HCT116 (cell line): ENCODE results near the gene OBP2B.

Experiments used
- CBX3 ChIP-seq: IDR thresholded peaks from 2 replicates; pipeline ENCODE4 v1.6.1; 2012; ENCODE audit warnings: low read depth
- CEBPB ChIP-seq: IDR thresholded peaks from 2 replicates; pipeline ENCODE4 v1.6.1; 2012; ENCODE audit warnings: low read depth
- EGR1 ChIP-seq: IDR thresholded peaks from 2 replicates; pipeline ENCODE4 v1.6.1; 2012; ENCODE audit warnings: low read depth
- ELF1 ChIP-seq: IDR thresholded peaks from 2 replicates; pipeline ENCODE4 v1.6.1; 2012; ENCODE audit warnings: low read depth, borderline replicate concordance
- EZH2 ChIP-seq: fragments of 200-600 bp; sonication (generic); IDR thresholded peaks from 2 replicates; pipeline ENCODE4 v1.6.1; 2017; ENCODE audit warnings: antibody characterized with exemption, mixed run types
- POLR2A ChIP-seq: IDR thresholded peaks from 2 replicates; pipeline ENCODE4 v1.7.0; 2011; ENCODE audit warnings: borderline replicate concordance; ENCODE audit not compliant: insufficient read depth, insufficient read length; ENCODE audit errors: extremely low read depth
- POLR2AphosphoS5 ChIP-seq: IDR thresholded peaks from 2 replicates; pipeline ENCODE4 v1.6.1; 2011; ENCODE audit warnings: mild to moderate bottlenecking, low read depth, low read length, moderate library complexity
- RAD21 ChIP-seq: IDR thresholded peaks from 2 replicates; pipeline ENCODE4 v1.6.1; 2012; ENCODE audit warnings: low read depth, mild to moderate bottlenecking
- TF ChIP-seq, protein P1 (sequence below), 3 experiments: fragments of 200-600 bp in 1 of 3; sonication (generic) in 1 of 3; IDR thresholded peaks in 2 of 3; conservative IDR thresholded peaks in 1 of 3; 2 replicates each; pipeline ENCODE4 v1.5.1; 2012 to 2017; ENCODE audit warnings: low read depth in 2 of 3, low read length in 2 of 3, antibody characterized with exemption in 1 of 3, borderline replicate concordance in 1 of 3, control low read depth in 1 of 3, mild to moderate bottlenecking in 1 of 3, mixed read lengths in 1 of 3, mixed run types in 1 of 3, moderate library complexity in 1 of 3; ENCODE audit not compliant: insufficient read depth in 1 of 3
- TF ChIP-seq, protein P2 (sequence below): IDR thresholded peaks from 2 replicates; pipeline ENCODE4 v1.6.1; 2012
- TF ChIP-seq, protein P3 (sequence below): IDR thresholded peaks from 2 replicates; pipeline ENCODE4 v1.6.1; 2012

DNA sequence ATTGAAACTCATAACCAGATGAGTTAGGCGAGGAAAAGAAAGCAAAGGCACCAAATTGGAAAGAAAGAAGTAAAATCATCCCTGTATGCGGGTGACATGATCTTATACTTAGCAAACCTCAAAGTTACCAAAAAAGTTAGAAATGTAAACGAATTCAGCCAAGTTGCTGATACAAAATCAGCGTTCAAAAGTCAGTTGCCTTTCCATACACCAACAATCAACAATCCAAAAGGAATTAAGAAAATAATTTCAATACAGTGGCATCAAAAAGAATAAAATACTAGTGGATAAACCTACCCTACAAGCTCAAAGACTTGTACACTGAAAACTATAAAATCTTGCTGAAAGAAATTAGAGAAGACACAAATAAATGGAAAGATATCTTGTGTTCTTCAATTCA lies 14.5 kb downstream of the OBP2B start:
- TF ChIP-seq, protein P1, sequence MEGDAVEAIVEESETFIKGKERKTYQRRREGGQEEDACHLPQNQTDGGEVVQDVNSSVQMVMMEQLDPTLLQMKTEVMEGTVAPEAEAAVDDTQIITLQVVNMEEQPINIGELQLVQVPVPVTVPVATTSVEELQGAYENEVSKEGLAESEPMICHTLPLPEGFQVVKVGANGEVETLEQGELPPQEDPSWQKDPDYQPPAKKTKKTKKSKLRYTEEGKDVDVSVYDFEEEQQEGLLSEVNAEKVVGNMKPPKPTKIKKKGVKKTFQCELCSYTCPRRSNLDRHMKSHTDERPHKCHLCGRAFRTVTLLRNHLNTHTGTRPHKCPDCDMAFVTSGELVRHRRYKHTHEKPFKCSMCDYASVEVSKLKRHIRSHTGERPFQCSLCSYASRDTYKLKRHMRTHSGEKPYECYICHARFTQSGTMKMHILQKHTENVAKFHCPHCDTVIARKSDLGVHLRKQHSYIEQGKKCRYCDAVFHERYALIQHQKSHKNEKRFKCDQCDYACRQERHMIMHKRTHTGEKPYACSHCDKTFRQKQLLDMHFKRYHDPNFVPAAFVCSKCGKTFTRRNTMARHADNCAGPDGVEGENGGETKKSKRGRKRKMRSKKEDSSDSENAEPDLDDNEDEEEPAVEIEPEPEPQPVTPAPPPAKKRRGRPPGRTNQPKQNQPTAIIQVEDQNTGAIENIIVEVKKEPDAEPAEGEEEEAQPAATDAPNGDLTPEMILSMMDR (IDR thresholded peaks at IDR 0.05 in 2 of 3, conservative IDR thresholded peaks at IDR 0.05 in 1 of 3; ENCODE audit: borderline replicate concordance in 1 of 3, insufficient read depth in 1 of 3, low read depth in 2 of 3, low read length in 2 of 3): no peak
- no peak for TF ChIP-seq CEBPB
- TF ChIP-seq POLR2AphosphoS5: no peak
- TF ChIP-seq RAD21: no peak
- TF ChIP-seq, protein P2, sequence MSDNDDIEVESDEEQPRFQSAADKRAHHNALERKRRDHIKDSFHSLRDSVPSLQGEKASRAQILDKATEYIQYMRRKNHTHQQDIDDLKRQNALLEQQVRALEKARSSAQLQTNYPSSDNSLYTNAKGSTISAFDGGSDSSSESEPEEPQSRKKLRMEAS: no peak
- TF ChIP-seq POLR2A: no peak
- no peak for TF ChIP-seq EZH2
- TF ChIP-seq ELF1: no peak
- TF ChIP-seq, protein P3, sequence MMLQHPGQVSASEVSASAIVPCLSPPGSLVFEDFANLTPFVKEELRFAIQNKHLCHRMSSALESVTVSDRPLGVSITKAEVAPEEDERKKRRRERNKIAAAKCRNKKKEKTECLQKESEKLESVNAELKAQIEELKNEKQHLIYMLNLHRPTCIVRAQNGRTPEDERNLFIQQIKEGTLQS: no peak
- no peak for TF ChIP-seq EGR1
- TF ChIP-seq CBX3: no peak
